Stimulated activated CD8-positive, alpha-beta memory T cell treated with anti-CD3 and anti-CD28 coated beads, Interleukin-15, amount 100 ng/mL, for 24 hours (primary cell): ENCODE results near the gene GLIS1.

Source experiments
- DNase-seq: peaks from one replicate; pipeline ENCODE4 v3.0.0-alpha.2; 2020; ENCODE audit warnings: low read depth

Gene GLIS1

GRCh38 chr1:53678938-53679825, 59.8 kb downstream of the GLIS1 start:
- no peak for DNase-seq

- DNase-seq: no peak
Measured at GRCh38 chr1:53678507-53678906, 60.5 kb downstream of the GLIS1 start.

DNA sequence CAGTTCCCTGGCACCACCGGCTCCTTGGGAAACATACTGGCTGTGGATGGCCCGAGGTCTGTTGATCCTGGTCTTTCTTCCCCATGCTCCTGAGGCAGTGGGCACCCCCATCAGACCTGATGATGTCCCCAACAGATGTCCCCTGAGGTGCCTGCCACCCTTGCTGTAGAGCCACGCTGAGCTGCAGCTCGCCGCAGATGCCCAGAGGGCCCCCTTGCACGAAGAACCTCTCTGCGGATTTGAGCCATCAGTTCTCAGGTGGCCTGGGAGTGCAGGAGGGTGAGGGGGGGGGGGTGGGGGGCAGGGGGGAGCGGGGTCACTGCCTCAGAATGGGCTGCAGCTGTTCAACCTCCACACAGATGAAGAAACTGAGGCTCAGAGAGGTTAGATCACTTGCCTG, 60.9 kb downstream of the GLIS1 start:
- no peak for DNase-seq

- DNase-seq: no peak
Measured at GRCh38 chr1:53677486-53677885, 61.5 kb downstream of the GLIS1 start.

- DNase-seq: no peak
Measured at GRCh38 chr1:53672785-53673184, 66.2 kb downstream of the GLIS1 start.

DNA sequence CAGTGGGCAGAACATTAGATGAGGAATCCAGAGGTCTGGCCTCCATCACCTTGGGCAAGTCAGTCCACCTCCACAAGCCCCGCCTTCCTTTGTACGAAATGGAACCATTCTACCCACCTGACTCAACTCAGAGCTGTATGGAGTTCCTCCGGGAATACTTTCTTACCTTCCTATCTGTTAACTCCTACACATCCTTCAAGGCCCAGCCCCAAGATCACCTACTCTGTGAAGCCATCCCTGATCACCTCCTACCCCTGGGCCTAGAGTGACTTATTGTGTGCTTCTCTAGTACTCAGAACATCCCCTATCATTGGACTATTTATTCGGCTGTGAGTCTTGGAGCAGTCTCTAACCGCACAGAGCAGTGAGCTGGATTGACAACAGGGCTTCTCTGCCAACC, 66.7 kb downstream of the GLIS1 start:
- no peak for DNase-seq

GRCh38 chr1:53669621-53670191, 69.3 kb downstream of the GLIS1 start:
- no peak for DNase-seq

- DNase-seq: no peak
Measured at GRCh38 chr1:53666566-53666965, 72.4 kb downstream of the GLIS1 start.

- DNase-seq: no peak
Measured at GRCh38 chr1:53665996-53666395, 73.0 kb downstream of the GLIS1 start.

DNA sequence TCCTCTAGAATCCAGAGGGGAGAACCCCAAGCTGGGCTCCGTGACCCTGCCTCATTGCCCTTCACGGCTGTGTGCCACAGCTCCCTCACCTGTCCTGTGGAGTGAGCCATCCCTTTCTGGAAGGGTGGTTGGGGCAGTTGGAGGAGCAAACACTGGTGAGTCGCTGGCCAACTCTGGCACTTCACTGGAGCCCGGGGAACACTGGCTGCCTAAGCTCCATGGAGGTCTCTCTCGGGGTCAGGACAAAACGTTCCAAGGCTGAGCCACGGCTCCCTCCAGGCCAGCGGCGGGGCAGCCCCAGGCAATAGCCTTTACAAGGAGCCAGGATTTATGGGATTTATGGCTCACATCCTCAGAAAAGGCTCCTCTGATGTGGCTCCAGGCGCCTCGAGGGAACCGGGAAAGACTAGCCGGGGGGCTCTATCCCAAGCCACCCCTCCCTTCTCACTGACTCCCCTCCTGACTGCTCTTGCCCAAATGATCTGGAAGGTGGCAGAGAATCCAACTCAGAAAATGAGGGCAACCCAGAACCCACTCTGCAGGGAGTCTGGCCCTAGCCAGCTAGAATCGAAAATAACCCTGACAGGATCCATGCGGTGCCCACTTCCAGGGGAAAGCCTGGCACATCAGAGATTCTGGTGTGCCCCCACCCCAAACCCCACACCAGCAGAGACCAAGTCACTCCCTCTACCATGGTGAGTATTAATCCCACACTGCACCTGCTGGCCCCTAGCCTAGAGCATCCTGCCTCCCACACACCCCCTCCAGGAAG, 75.2 kb downstream of the GLIS1 start:
- DNase-seq: no peak

- no peak for DNase-seq
Measured at GRCh38 chr1:53662951-53663350, 76.0 kb downstream of the GLIS1 start.

- DNase-seq: no peak
Measured at GRCh38 chr1:53662169-53662568, 76.8 kb downstream of the GLIS1 start.

DNA sequence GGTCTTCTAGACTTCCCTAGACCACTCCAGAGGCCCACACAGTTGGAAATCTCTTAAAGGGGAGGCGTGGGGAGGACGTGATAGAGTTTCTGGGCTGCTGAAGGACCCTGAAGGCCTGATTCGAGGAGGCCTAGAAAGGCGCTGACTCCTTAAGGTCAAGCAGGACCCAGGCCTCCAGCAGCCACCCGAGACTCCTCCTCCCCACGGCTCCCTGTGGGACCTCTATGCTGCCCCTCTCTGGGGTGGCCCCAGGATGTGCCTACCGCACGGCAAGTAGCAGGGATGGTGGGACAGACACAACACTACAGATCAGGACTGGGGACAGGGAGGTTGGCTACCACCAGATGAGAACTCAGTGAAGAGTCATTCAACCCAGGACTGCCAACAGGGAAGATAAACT, 77.5 kb downstream of the GLIS1 start:
- DNase-seq: no peak

DNA sequence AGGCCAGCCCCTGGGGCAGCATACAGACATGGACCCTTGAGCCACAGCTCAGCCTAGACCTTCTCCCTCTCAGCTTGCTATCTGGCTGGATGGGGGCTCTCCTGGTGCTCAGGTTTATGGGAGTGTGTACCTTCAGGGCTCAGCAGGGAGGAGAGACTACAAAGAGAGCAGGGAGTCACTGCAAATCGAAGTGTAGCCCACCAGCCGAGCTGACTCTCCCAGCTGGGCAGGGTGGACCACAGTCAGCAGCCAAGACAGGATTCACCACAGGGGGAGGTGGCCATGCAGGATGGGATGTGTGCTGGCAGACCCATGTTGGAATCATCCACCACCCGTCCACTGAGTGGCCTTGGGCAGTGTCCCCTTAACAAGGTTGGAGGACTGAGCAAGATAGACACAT, 78.3 kb downstream of the GLIS1 start:
- no peak for DNase-seq

DNA sequence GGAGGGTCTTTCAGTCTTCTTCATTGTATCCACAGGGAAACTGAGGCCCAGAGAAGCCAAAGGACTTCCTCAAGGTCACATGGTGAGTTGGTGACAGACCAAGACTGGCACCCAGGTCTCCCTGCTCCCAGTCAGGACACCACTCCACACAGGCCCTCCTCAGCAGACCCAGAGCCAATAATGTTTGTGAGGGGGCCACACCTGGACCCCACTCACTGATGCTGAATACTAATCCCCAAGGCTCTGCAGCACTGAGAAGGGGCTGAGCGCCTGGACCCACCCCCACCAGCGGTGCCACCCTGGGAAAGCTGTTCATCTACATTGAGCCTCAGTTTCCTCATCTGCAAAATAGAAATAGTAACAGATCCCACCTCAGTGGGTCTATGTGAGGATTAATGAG, 79.5 kb downstream of the GLIS1 start:
- no peak for DNase-seq

- DNase-seq: no peak
Measured at GRCh38 chr1:53658489-53659230, 80.3 kb downstream of the GLIS1 start.

DNA sequence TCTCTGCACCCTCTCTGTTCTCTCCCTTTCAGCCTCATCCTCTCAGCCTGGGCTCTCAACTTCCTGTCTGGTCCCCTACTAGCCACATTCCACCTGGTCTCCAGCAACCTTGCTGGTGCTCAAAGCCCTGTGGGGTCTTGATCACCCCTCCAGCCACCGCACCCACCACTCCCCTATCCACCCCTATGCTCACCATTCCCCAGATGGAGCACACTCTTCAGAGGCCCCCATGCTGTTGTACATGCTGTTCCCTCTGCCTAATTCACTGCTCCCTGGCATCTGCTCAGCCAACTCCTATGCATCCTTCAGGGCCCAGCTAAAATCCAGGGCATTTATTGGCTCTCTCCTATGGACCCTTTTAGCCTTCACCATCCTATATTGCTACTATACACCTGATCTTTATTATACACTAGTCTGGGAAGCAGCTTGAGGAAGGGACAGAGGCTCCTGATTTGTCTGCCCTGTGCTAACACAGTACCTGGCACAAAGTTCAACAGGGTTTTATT, 81.0 kb downstream of the GLIS1 start:
- no peak for DNase-seq

GRCh38 chr1:53657531-53657805, 81.5 kb downstream of the GLIS1 start:
- no peak for DNase-seq

DNA sequence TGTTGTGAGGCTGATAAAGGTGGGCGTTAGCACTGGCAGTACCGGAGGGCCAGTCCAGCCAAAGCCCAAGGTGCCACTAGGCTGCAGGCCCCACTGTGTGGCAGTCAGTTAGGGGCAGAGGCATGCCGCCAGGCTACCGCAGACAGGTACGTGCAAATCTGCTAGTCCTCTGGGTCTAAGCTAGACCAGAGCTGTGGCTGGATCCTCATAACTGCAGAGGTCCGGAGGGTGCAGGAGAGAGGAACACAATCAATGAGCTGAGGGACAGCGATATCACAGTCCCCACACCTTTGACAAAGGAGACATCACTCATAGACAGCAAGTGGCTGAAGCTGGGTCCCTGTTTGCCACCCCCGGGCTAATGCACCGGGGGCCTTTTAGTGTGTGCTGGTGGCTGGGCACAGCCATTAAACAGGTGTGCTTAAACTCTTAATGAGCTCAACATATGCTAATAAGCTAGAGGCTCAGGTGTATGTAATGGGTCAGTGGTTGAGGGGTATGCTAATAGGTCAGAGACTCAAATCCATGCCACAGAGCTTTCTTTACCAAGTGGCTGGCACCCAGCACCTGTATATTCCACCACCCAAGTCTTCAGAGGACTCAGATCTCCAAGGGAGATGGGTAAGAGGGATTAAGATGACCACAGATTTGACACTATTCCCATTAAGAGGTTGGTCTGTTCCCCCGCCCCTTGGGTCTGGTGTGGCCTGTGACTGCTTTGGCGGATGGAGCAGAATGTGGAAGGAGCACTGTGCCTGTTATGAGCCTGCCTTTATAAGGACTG, 82.0 kb downstream of the GLIS1 start:
- no peak for DNase-seq

- DNase-seq: no peak
Measured at GRCh38 chr1:53655931-53656746, 82.8 kb downstream of the GLIS1 start.
